Adrenal gland (tissue), 5 donors: ENCODE results near the gene CAMK1D.

Source experiments
- POLR2A ChIP-seq, 2 donors: fragments of 450-650 bp; IDR thresholded peaks; one replicate each; pipeline ENCODE4 v1.6.1; 2017; ENCODE audit warnings: antibody characterized with exemption in 2 of 2, mild to moderate bottlenecking in 2 of 2, moderate library complexity in 1 of 2
- TF ChIP-seq, protein P1 (sequence below), 6 experiments: fragments of 450-650 bp in 4 of 6; fragments of 200-600 bp in 2 of 6; sonication (generic) in 1 of 6; IDR thresholded peaks; 1 replicate in 5 of 6; 2 replicates in 1 of 6; pipeline versions ENCODE4 v1.5.1 to v1.8.0; 2016 to 2021; ENCODE audit warnings: antibody characterized with exemption in 6 of 6, mild to moderate bottlenecking in 2 of 6, moderate library complexity in 1 of 6
- donor health status: DM: no; HTN: no; CAD: no.

DNA sequence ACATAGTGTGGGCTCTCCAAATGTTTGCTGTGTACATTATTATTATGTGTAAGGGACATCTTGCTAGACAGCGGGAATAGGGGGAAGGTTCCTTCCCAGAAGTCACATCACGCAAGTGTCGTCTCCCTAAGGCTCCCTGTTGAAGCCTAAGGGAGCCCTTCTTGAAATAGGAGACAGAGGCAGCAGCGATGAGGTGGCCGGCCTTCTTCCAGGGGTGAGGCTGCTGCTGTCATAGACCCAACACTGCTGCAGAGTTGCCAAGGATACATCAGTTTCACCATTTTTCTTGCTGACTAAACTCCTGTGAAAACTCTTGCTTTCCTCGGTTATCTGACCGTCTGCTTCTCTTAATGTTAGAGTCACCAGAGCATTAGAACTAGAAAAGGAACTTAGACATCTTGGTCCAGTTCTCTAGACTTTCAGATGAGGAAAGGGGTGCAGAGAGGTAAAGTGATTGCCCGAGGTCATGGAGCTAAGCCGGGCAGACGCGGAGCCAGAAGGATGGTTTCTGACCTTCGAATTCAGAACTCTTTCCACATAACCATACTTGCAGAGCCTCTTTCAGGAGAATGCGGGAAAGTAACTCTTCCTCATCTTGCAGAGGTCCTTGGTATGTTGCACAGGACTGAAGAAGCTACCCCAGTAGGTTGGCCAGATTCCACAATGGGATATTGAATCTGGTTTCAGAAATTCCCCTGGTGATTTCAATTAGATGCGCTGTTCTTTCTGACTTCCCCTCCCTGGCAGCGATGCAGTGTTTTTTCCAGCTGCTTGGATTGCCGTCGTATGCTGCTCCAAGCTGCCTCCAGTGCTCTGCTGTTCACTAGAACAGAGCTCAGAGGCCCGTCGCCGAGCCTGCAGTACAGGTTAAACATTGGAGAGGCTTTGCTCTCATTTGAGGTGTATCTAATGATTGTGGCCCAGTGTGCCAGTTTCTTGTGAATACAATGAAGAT, 217.1 kb downstream of the CAMK1D start:
- no peak for TF ChIP-seq POLR2A (IDR thresholded peaks at IDR 0.05)
- TF ChIP-seq, protein P1, sequence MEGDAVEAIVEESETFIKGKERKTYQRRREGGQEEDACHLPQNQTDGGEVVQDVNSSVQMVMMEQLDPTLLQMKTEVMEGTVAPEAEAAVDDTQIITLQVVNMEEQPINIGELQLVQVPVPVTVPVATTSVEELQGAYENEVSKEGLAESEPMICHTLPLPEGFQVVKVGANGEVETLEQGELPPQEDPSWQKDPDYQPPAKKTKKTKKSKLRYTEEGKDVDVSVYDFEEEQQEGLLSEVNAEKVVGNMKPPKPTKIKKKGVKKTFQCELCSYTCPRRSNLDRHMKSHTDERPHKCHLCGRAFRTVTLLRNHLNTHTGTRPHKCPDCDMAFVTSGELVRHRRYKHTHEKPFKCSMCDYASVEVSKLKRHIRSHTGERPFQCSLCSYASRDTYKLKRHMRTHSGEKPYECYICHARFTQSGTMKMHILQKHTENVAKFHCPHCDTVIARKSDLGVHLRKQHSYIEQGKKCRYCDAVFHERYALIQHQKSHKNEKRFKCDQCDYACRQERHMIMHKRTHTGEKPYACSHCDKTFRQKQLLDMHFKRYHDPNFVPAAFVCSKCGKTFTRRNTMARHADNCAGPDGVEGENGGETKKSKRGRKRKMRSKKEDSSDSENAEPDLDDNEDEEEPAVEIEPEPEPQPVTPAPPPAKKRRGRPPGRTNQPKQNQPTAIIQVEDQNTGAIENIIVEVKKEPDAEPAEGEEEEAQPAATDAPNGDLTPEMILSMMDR (IDR thresholded peaks at IDR 0.05) = no peak
